Testis (tissue), 3 donors: Measurements from ENCODE around the gene ABL1. TPM values are rescaled to one million over a fixed set of nuclear protein-coding genes. Genes with fewer than 3 reads are reported as not detected.

Experiments
- DNase-seq: peaks from one replicate; pipeline ENCODE4 v3.0.0-alpha.2; 2019
- H3K27ac ChIP-seq, 2 donors: fragments of 200-600 bp; sonication (generic); one replicate each; pipeline ENCODE4 v1.5.1; 2019
- H3K27me3 ChIP-seq: fragments of 200-600 bp; sonication (generic); one replicate; pipeline ENCODE4 v1.5.1; 2019
- H3K36me3 ChIP-seq: fragments of 200-600 bp; sonication (generic); one replicate; pipeline ENCODE4 v1.5.1; 2017; ENCODE audit warnings: low read depth; ENCODE audit errors: missing control alignments
- H3K4me1 ChIP-seq: fragments of 200-600 bp; sonication (generic); one replicate; pipeline ENCODE4 v1.5.1; 2019
- H3K4me3 ChIP-seq, 2 donors: fragments of 200-600 bp; sonication (generic); one replicate each; pipeline ENCODE4 v1.5.1; 2017 to 2019
- H3K9me3 ChIP-seq: fragments of 200-600 bp; sonication (generic); one replicate; pipeline ENCODE4 v1.5.1; 2017
- POLR2A ChIP-seq: fragments of 450-650 bp; IDR thresholded peaks from one replicate; pipeline ENCODE4 v1.6.1; 2017; ENCODE audit warnings: antibody characterized with exemption, mild to moderate bottlenecking, moderate library complexity
- WGBS, 2 donors: methylation state at CpG; one replicate each; pipeline ENCODE4 v1.1.5; 2018; 5-methylcytosine and 5-hydroxymethylcytosine counted together
- intact Hi-C: fragments of 100-400 bp; cut with DNase I; formaldehyde crosslinking; loops from one replicate; pipeline ENCODE4 v1.15.1; 2023; ENCODE audit warnings: low total_unique reads
- polyA plus RNA-seq: library from polyadenylated mRNA; stranded (reverse); fragments of 350-450 nt; fragmentation: Illumina TruSeq; extraction: RNeasy Lipid Tissue Mini Kit (QIAGEN cat#74804); gene quantifications from one replicate; pipeline ENCODE4 v1.2.3, GENCODE V29; 2014; ENCODE audit warnings: low read depth, low replicate concordance; ENCODE audit not compliant: insufficient read depth
- total RNA-seq, 2 donors: library from RNA; depleted of rRNA; stranded (reverse); fragments of >200 nt; gene quantifications; one replicate each; pipeline ENCODE4 v1.2.3, GENCODE V29; 2016
- TF ChIP-seq, protein P1 (sequence below), 3 experiments: fragments of 450-650 bp in 2 of 3; fragments of 200-600 bp in 1 of 3; sonication (generic) in 1 of 3; IDR thresholded peaks; one replicate each; pipeline ENCODE4 v1.5.1; 2016 to 2019; ENCODE audit warnings: antibody characterized with exemption in 3 of 3, mild to moderate bottlenecking in 2 of 3, moderate library complexity in 1 of 3

Gene ABL1
- total and polyA plus RNA-seq, 3 donors from 2014 or later = 51.0 to 65.9 (median 57.2) TPM

DNA sequence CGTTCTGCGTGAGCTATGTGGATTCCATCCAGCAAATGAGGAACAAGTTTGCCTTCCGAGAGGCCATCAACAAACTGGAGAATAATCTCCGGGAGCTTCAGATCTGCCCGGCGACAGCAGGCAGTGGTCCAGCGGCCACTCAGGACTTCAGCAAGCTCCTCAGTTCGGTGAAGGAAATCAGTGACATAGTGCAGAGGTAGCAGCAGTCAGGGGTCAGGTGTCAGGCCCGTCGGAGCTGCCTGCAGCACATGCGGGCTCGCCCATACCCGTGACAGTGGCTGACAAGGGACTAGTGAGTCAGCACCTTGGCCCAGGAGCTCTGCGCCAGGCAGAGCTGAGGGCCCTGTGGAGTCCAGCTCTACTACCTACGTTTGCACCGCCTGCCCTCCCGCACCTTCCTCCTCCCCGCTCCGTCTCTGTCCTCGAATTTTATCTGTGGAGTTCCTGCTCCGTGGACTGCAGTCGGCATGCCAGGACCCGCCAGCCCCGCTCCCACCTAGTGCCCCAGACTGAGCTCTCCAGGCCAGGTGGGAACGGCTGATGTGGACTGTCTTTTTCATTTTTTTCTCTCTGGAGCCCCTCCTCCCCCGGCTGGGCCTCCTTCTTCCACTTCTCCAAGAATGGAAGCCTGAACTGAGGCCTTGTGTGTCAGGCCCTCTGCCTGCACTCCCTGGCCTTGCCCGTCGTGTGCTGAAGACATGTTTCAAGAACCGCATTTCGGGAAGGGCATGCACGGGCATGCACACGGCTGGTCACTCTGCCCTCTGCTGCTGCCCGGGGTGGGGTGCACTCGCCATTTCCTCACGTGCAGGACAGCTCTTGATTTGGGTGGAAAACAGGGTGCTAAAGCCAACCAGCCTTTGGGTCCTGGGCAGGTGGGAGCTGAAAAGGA lies 50.7 kb downstream of the ABL1 start:
- DNase-seq = no peak
- H3K36me3 ChIP-seq = no peaks in the 10 kb centered on the region
- no peak for TF ChIP-seq POLR2A
- TF ChIP-seq, protein P1, sequence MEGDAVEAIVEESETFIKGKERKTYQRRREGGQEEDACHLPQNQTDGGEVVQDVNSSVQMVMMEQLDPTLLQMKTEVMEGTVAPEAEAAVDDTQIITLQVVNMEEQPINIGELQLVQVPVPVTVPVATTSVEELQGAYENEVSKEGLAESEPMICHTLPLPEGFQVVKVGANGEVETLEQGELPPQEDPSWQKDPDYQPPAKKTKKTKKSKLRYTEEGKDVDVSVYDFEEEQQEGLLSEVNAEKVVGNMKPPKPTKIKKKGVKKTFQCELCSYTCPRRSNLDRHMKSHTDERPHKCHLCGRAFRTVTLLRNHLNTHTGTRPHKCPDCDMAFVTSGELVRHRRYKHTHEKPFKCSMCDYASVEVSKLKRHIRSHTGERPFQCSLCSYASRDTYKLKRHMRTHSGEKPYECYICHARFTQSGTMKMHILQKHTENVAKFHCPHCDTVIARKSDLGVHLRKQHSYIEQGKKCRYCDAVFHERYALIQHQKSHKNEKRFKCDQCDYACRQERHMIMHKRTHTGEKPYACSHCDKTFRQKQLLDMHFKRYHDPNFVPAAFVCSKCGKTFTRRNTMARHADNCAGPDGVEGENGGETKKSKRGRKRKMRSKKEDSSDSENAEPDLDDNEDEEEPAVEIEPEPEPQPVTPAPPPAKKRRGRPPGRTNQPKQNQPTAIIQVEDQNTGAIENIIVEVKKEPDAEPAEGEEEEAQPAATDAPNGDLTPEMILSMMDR (IDR thresholded peaks at IDR 0.05) = no peak
- no peak overlapping the region for H3K4me3 ChIP-seq
- intact Hi-C loops = no loop called here
- no peaks in the 10 kb centered on the region for H3K9me3 ChIP-seq
- H3K27me3 ChIP-seq = no peaks in the 10 kb centered on the region
- WGBS, 2 donors = 81 to 82% methylated on average over 21 to 35 of the region's 35 CpGs
- peaks cover 5% of the 10 kb centered on the region for H3K4me1 ChIP-seq
- no peak overlapping the region for H3K27ac ChIP-seq

DNA sequence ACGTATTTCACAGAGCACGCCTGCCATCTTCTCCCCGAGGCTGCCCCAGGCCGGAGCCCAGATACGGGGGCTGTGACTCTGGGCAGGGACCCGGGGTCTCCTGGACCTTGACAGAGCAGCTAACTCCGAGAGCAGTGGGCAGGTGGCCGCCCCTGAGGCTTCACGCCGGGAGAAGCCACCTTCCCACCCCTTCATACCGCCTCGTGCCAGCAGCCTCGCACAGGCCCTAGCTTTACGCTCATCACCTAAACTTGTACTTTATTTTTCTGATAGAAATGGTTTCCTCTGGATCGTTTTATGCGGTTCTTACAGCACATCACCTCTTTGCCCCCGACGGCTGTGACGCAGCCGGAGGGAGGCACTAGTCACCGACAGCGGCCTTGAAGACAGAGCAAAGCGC lies 51.9 kb downstream of the ABL1 start:
- Histone ChIP-seq H3K36me3 (no peaks in the 10 kb centered on the region), H3K27ac (no peak overlapping the region), H3K4me3 (no peak overlapping the region), H3K4me1 (peaks cover 11% of the 10 kb centered on the region), H3K9me3 (no peaks in the 10 kb centered on the region), H3K27me3 (no peaks in the 10 kb centered on the region)
- intact Hi-C loops = no loop called here
- TF ChIP-seq, protein P1 (IDR thresholded peaks at IDR 0.05) = no peak
- no peak for TF ChIP-seq POLR2A
- WGBS, 2 donors = 87 to 88% methylated on average over 20 to 23 of the region's 23 CpGs
- DNase-seq = no peak

DNA sequence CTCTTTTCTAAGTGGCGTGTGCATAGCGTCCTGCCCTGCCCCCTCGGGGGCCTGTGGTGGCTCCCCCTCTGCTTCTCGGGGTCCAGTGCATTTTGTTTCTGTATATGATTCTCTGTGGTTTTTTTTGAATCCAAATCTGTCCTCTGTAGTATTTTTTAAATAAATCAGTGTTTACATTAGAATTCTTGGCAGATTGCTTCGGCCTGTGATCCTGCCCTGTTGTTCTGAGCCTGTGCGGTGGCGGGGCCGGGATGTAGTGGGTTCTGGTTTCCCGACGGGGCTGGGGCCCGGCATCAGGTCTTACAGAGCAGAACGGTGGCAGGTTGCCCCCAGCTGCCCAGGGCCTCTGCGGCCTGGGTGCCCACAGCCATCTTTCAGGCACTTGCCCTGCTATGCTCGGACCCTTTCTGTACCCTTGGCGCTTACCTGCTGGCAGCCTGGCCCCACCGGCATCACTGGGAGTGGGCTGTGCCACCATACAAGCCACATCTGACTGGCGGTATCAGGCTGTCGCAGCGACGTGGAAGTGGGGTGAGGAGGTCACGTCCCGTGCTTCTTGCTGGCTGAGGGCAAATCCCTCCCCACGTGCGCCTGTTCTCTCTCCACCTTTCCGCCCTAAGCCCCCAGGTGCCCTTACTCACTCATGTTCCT lies 52.6 kb downstream of the ABL1 start:
- TF ChIP-seq POLR2A = no peak
- TF ChIP-seq, protein P1 (IDR thresholded peaks at IDR 0.05) = no peak
- WGBS, 2 donors = 92 to 94% methylated on average over 15 to 25 of the region's 25 CpGs
- Histone ChIP-seq H3K4me3 (no peak overlapping the region), H3K27ac (no peak overlapping the region), H3K4me1 (peaks cover 12% of the 10 kb centered on the region), H3K36me3 (no peaks in the 10 kb centered on the region), H3K27me3 (no peaks in the 10 kb centered on the region), H3K9me3 (no peaks in the 10 kb centered on the region)
- intact Hi-C loops = no loop called here
- no peak for DNase-seq

DNA sequence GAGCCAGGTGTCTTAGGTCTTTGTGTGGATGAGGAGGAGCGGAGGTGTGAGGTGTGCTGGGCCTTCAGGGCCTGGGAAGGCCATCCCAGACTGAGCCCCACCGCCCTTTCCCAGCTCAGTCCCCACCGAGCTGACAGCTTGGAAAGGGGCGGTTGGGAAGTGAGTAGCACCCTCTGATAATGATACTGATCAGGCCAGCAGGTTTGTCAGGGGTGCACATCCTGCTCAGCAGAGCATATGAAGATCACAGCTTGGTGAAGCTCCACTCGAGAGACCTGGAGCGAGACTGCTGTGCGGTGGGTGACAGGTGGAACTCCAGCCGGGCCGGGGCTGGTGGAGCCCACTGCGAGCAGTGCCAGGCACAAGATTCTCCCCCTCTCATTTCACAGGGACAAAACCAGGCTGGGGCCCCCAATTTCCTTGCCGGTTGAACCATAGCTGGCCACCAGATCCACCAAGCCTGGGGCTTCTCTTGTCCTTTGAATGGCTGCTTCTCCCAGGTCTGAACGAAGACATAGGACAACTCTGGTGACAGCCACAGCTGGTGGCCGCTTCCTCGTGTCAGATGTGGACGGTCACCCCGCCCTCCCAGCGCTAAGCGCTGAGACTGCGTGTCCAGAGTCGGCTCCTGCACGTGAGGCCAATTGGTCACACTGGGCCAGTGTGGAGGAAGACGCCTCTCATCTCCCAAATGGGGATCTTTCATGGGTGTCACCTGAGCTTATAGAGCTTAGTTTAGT lies 53.3 kb downstream of the ABL1 start:
- peaks cover 19% of the 10 kb centered on the region for H3K4me1 ChIP-seq
- H3K9me3 ChIP-seq = no peaks in the 10 kb centered on the region
- H3K4me3 ChIP-seq = no peak overlapping the region
- no peak for DNase-seq
- WGBS, 2 donors = 91 to 92% methylated on average over 9 to 22 of the region's 22 CpGs
- no peak for TF ChIP-seq POLR2A
- TF ChIP-seq, protein P1 (IDR thresholded peaks at IDR 0.05) = no peak
- no peak overlapping the region for H3K27ac ChIP-seq
- no peaks in the 10 kb centered on the region for H3K36me3 ChIP-seq
- intact Hi-C loops = no loop called here
- H3K27me3 ChIP-seq = no peaks in the 10 kb centered on the region
